ENCODE data around the gene RNU6-9. TPM values are rescaled to one million over a fixed set of nuclear protein-coding genes. Genes with fewer than 3 reads are reported as not detected.

RNU6-9 gene
- total and polyA plus RNA-seq, 11 donors, result not detected

DNA sequence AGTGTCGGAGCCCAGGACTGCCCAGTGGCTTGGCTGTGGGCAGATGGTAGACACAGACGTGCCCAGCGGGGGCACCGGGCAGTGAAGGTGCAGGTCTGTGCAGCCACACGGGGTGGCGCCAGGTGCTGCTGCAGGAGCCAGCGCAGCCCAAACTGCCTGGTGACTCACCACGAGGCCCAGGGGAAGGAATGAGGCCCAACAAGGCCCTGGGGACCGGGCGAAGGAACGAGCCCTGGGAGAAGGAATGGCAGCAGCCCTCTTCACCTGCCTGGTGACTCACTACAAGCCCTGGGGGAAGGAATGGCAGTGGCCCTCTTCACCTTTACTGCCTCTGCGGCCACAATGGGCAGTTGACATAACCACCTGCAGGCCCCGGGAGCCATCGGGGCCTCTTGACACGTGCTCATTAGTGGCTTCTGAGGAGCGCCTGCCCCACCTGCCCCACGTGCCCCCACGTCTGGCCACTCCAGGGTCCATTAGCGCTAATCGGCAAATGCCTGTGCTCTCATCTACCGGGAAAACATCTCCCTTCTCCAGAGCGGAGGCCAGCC, 9.5 kb upstream of the RNU6-9 start:
- TF ChIP-seq POLR2A (IDR thresholded peaks at IDR 0.05), result no peak
- TF ChIP-seq CTCF (IDR thresholded peaks at IDR 0.05), result no peak
- ATAC-seq (no peak), DNase-seq (no peak)
- WGBS, 4 donors, result 93 to 96% (median 94%) methylated on average over 19 to 22 of the region's 22 CpGs
- H3K27me3 ChIP-seq, result no peaks in the 10 kb centered on the region
- intact Hi-C loops (cut with DNase I), result no loop called here
- H3K27ac ChIP-seq, result no peak overlapping the region
- H3K4me1 ChIP-seq, result no peaks in the 10 kb centered on the region
- H3K4me3 ChIP-seq, result no peak overlapping the region
- no peaks in the 10 kb centered on the region for H3K9me3 ChIP-seq
- H3K36me3 ChIP-seq, result peaks cover 0 to 86% (median 77%) of the 10 kb centered on the region in 9 donors

DNA sequence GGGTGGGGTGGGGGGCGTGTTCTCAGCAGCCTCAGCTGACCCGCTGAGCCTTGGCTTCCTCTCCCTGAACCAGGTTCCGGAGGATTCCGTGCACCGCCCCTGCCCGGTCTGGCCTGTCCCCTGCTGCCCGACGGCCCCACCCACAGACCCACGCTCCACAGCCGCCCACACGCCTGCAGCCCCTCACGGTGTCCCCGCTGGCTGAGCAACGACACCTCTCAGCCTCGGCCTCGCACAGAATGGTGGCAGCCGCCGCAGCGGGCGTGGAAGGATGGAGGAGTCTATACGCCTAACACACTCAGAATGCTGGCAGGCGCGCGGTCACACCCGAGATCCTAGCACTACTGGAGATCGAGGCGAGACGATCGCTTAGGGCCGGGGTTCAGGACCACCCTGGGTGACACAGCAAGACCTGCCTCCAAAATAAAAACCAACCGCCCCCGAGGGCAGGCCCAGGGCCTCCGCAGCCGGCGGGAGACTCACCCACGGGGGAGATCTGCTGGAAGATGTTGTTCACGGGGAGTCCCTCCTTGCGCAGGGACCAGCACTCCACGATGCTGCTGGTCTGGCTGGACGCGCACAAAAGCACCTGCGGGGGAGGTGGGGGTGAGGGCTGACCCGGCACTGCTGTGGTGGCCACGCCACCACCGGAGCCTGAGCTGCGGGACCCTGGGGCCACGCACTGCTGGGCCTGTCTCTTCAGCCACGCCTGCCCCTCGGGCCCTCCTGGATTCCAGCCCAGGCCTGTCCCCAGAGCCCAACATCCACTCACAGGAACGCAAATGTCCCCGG, 8.7 kb upstream of the RNU6-9 start:
- Histone ChIP-seq H3K27ac (no peak overlapping the region), H3K9me3 (no peaks in the 10 kb centered on the region), H3K36me3 (peaks cover 0 to 94% (median 80%) of the 10 kb centered on the region in 9 donors), H3K27me3 (no peaks in the 10 kb centered on the region), H3K4me1 (no peaks in the 10 kb centered on the region), H3K4me3 (no peak overlapping the region)
- WGBS, 4 donors, result 91 to 95% (median 93%) methylated on average over 37 to 51 of the region's 51 CpGs
- TF ChIP-seq POLR2A (IDR thresholded peaks at IDR 0.05) (no peak), CTCF (IDR thresholded peaks at IDR 0.05) (no peak)
- no peak for DNase-seq
- intact Hi-C loops (cut with DNase I), result no loop called here
- ATAC-seq, result no peak

DNA sequence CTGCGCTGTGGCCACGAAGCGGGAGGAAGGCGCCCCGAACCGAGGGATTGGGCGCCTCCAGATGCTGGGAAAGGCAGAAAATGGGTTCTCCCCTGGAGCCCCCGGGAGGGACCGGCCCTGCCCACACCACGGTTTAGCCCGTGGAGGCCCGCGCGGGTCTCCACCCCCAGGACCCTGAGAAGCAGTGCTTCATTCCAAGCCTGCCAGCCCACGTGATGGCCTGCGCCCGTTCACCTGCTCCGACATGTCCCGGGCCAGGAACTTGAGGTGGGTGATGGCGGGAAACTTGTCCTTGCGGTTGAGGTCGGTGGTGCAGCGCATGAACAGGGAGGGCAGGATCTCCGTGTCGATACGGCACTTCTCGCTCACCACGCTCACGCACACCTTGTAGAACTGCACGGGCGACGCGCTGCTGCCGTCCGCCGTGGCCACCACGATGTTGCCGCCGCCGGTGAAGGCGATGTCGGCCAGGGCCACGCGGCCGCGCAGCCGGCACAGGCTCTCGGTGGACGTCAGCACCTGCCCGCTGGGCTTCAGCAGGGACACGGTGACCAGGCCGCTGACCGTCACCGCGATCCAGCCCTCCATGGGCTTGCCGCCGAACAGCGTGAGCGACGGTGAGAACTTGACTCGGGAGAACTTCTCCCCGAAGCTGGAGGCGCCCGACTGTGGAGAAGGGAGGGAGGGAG, 7.6 kb upstream of the RNU6-9 start:
- no peaks in the 10 kb centered on the region for H3K4me1 ChIP-seq
- ATAC-seq, result no peak
- no peak for DNase-seq
- H3K27me3 ChIP-seq, result no peaks in the 10 kb centered on the region
- intact Hi-C loops (cut with DNase I), result no loop called here
- no peak overlapping the region for H3K27ac ChIP-seq
- no peaks in the 10 kb centered on the region for H3K9me3 ChIP-seq
- TF ChIP-seq CTCF (IDR thresholded peaks at IDR 0.05) (no peak), POLR2A (IDR thresholded peaks at IDR 0.05) (no peak)
- peaks cover 0 to 94% (median 78%) of the 10 kb centered on the region in 9 donors for H3K36me3 ChIP-seq
- H3K4me3 ChIP-seq, result no peak overlapping the region
- WGBS, 4 donors, result 96 to 98% (median 96%) methylated on average over 39 to 64 of the region's 64 CpGs

- intact Hi-C loops (cut with DNase I), result no loop called here
- Histone ChIP-seq H3K4me3 (no peak overlapping the region), H3K27me3 (no peaks in the 10 kb centered on the region), H3K27ac (no peak overlapping the region), H3K4me1 (peaks cover 0 to 8% (median 2%) of the 10 kb centered on the region in 12 donors), H3K9me3 (no peaks in the 10 kb centered on the region), H3K36me3 (peaks cover 0 to 82% (median 64%) of the 10 kb centered on the region in 9 donors)
- no peak for DNase-seq
- WGBS, 4 donors, result 83 to 86% (median 84%) methylated on average over 16 of the region's 16 CpGs
- no peak for ATAC-seq
- TF ChIP-seq CTCF (IDR thresholded peaks at IDR 0.05) (no peak), POLR2A (IDR thresholded peaks at IDR 0.05) (no peak)
Observed at GRCh38 chr19:887072-887471, 6.2 kb upstream of the RNU6-9 start.

Measured in heart left ventricle (tissue), 16 donors.